GM12878 (cell line): ENCODE measurements around the gene GNAI2. TPM values are rescaled to one million over a fixed set of nuclear protein-coding genes. Genes with fewer than 3 reads are reported as not detected.

ENCODE experiments used
- ATAC-seq: fragments of 200-7000 bp; cut with Tn5 transposase; 3 replicates; pipeline ENCODE4 v1.9.1; 2020; ENCODE audit warnings: mild to moderate bottlenecking, moderate library complexity
- BruUV-seq: library from RNA; stranded (reverse); fragments of 400-500 nt; replicated peaks from 2 replicates; lab custom pipeline; 2021; lab: Mats Ljungman, UMichigan
- CTCF ChIA-PET: fragments of 300-600 bp; sonication (Branson Sonifier 250); formaldehyde crosslinking; extraction: SDS; loops from one replicate; lab custom pipeline; 2021; ENCODE audit warnings: inconsistent platforms; lab: Yijun Ruan, JAX
- POLR2A ChIA-PET: fragments of 350-600 bp; formaldehyde crosslinking; extraction: SDS; loops from one replicate; lab custom pipeline; 2021; ENCODE audit warnings: inconsistent platforms; lab: Charles Lee
- RAD21 ChIA-PET: fragments of 300-600 bp; sonication (Branson Sonifier 250); formaldehyde crosslinking; loops from one replicate; lab custom pipeline; 2023; ENCODE audit warnings: antibody characterized with exemption; ENCODE audit not compliant: unreplicated experiment; lab: Charles Lee
- SMC1A ChIA-PET: fragments of 300-600 bp; sonication (Branson Sonifier 250); formaldehyde crosslinking; loops from one replicate; lab custom pipeline; 2023; ENCODE audit not compliant: unreplicated experiment, uncharacterized antibody; lab: Charles Lee
- DNase-seq: peaks from one replicate; pipeline ENCODE4 v3.0.0-alpha.2; 2011; ENCODE audit warnings: low read depth, low spot score
- FAIRE-seq: peaks from 3 replicates; lab custom pipeline; 2011; peaks lifted over from hg19 to GRCh38; lab: Jason Lieb, UNC
- H2AFZ ChIP-seq: 2 replicates; pipeline ENCODE4 v1.6.0; 2011; ENCODE audit warnings: low read depth, low read length, control low read depth; ENCODE audit not compliant: control insufficient read depth
- H3K27ac ChIP-seq: 2 replicates; pipeline ENCODE4 v1.5.1; 2011; ENCODE audit warnings: control low read depth; ENCODE audit not compliant: control insufficient read depth, insufficient read depth
- H3K27me3 ChIP-seq, 2 experiments: replicated peaks in 1 of 2; 2 replicates each; pipeline versions ENCODE4 v1.6.0 to v1.6.1; 2011; ENCODE audit warnings: low read length in 1 of 2; ENCODE audit not compliant: control insufficient read depth in 2 of 2, insufficient read depth in 2 of 2
- H3K36me3 ChIP-seq, 2 experiments: 2 replicates each; pipeline ENCODE4 v1.5.1; 2011; ENCODE audit warnings: low read length in 1 of 2; ENCODE audit not compliant: control insufficient read depth in 2 of 2, insufficient read depth in 2 of 2
- H3K4me1 ChIP-seq: 2 replicates; pipeline ENCODE4 v1.6.1; 2011; ENCODE audit warnings: mild to moderate bottlenecking, low read length, moderate library complexity, mixed read lengths; ENCODE audit not compliant: control insufficient read depth, insufficient read depth
- H3K4me2 ChIP-seq: 2 replicates; pipeline ENCODE4 v1.6.0; 2011; ENCODE audit warnings: control low read depth; ENCODE audit not compliant: control insufficient read depth, insufficient read depth
- H3K4me3 ChIP-seq: fragments of 200-600 bp; sonication (generic); 2 replicates; pipeline ENCODE4 v1.5.1; 2016
- H3K79me2 ChIP-seq: 2 replicates; pipeline ENCODE4 v1.6.0; 2011; ENCODE audit warnings: low read length; ENCODE audit not compliant: control insufficient read depth, insufficient read depth
- H3K9ac ChIP-seq: 2 replicates; pipeline ENCODE4 v1.8.0; 2011; ENCODE audit warnings: low read length, control low read depth, mixed read lengths; ENCODE audit not compliant: control insufficient read depth, insufficient read depth
- H3K9me3 ChIP-seq: replicated peaks from 3 replicates; pipeline ENCODE4 v1.5.1; 2011; ENCODE audit warnings: mild to moderate bottlenecking, low read length; ENCODE audit not compliant: control insufficient read depth, insufficient read depth
- H4K20me1 ChIP-seq: 2 replicates; pipeline ENCODE4 v1.6.0; 2011; ENCODE audit not compliant: control insufficient read depth, insufficient read depth
- CHD4 ChIP-seq: fragments of 200-600 bp; sonication (generic); IDR thresholded peaks from 2 replicates; pipeline ENCODE4 v1.6.1; 2016; ENCODE audit warnings: mild to moderate bottlenecking
- SKIL ChIP-seq: fragments of 450-650 bp; IDR thresholded peaks from 2 replicates; pipeline ENCODE4 v1.6.1; 2017; ENCODE audit warnings: mild to moderate bottlenecking, low read depth, inconsistent platforms; ENCODE audit not compliant: poor library complexity, severe bottlenecking
- SMAD5 ChIP-seq: IDR thresholded peaks from 2 replicates; pipeline ENCODE4 v1.6.1; 2016; ENCODE audit warnings: antibody characterized with exemption, low read depth
- TAF1 ChIP-seq: IDR thresholded peaks from 2 replicates; pipeline ENCODE4 v1.6.1; 2011; ENCODE audit warnings: mild to moderate bottlenecking, low read depth, low read length, borderline replicate concordance
- USF1 ChIP-seq: IDR thresholded peaks from 2 replicates; pipeline ENCODE4 v1.6.1; 2011; ENCODE audit warnings: borderline replicate concordance, low read depth, mild to moderate bottlenecking, moderate library complexity, mixed read lengths, low read length; ENCODE audit not compliant: insufficient read depth; ENCODE audit errors: extremely low read length
- ZNF592 ChIP-seq: fragments of 450-650 bp; IDR thresholded peaks from 2 replicates; pipeline ENCODE4 v1.6.1; 2017; ENCODE audit warnings: mild to moderate bottlenecking, moderate library complexity
- WGBS: methylation state at CpG from one replicate; pipeline ENCODE4 v1.1.6; 2016; ENCODE audit warnings: low lambda C conversion rate; ENCODE audit not compliant: insufficient replicate concordance, insufficient coverage; ENCODE audit errors: missing lambda C conversion rate; 5-methylcytosine and 5-hydroxymethylcytosine counted together
- in situ Hi-C: fragments of 300-500 bp; cut with MboI; formaldehyde crosslinking; loops from 9 replicates; pipeline ENCODE4 v1.14.3; 2018; ENCODE audit warnings: mixed read lengths
- intact Hi-C: fragments of 100-400 bp; cut with micrococcal nuclease; formaldehyde crosslinking; loops from one replicate; pipeline ENCODE4 v1.14.2; 2022; ENCODE audit not compliant: unreplicated experiment
- polyA plus RNA-seq, 11 experiments: library from polyadenylated mRNA; depleted of rRNA in 4 of 11; unstranded in 6 of 11; stranded (reverse) in 5 of 11; fragments of >200 nt; fragmentation: Nextera tagmentation in 4 of 11; fragmentation: Illumina TruSeq in 1 of 11; extraction: Ambion mirVana in 4 of 11; extraction: Trizol in 1 of 11; gene quantifications; 1 replicate in 1 of 11; 2 replicates in 10 of 11; pipeline versions ENCODE4 v1.2.1 to v1.2.3, GENCODE V29; 2011 to 2016; ENCODE audit warnings: inconsistent platforms in 2 of 11, missing spikeins in 2 of 11, low read depth in 1 of 11
- total RNA-seq, 4 experiments: library from RNA; depleted of rRNA in 3 of 4; stranded (reverse); fragments of >200 nt in 3 of 4; fragmentation: Illumina TruSeq in 1 of 4; extraction: Trizol in 1 of 4; gene quantifications; 2 replicates each; pipeline versions ENCODE4 v1.2.1 to v1.2.3, GENCODE V29; 2013 to 2021

GNAI2 gene
- total and polyA plus RNA-seq, 10 of the 15 experiments (the other 5 are each of a cell fraction or from before 2014, with no cell fraction given) = 5.0 to 346 (median 237) TPM

- TF ChIP-seq SKIL = no peak
- no peak for TF ChIP-seq TAF1
Measured at GRCh38 chr3:50214824-50215223, 21.2 kb upstream of the GNAI2 start (continued).

- ChIA-PET RAD21 (interaction anchor here (1.2 to 2.4 kb wide), 2 partner anchors 11 to 21 kb away, joined by 4 to 7 read pairs; no protein-coding TSS in a partner anchor), CTCF (interaction anchor here (1.0 to 2.7 kb wide), 3 partner anchors 11 to 23 kb away, joined by 5 to 11 read pairs (median 8); no protein-coding TSS in a partner anchor), SMC1A (no interaction called here), POLR2A (no interaction called here)
- 9% methylated on average over 8 of the region's 9 CpGs for WGBS
- BruUV-seq = no TSS peak
- H3K4me3 ChIP-seq = no peak overlapping the region
- no peak overlapping the region for H3K9ac ChIP-seq
- ATAC-seq (no peak), DNase-seq (no peak), FAIRE-seq (no peak)
- no peaks in the 10 kb centered on the region for H4K20me1 ChIP-seq
- H3K27me3 ChIP-seq = no peaks in the 10 kb centered on the region; a peak in 2 of 4 replicates
- TF ChIP-seq ZNF592 (no peak), SMAD5 (no peak), CHD4 (no peak), USF1 (no peak)
- no peaks in the 10 kb centered on the region for H3K36me3 ChIP-seq
- H3K4me1 ChIP-seq = no peaks in the 10 kb centered on the region
- H3K79me2 ChIP-seq = no peaks in the 10 kb centered on the region
- H3K27ac ChIP-seq = no peak overlapping the region
- H2AFZ ChIP-seq = no peak overlapping the region
- in situ Hi-C loops = no loop called here
- no peak overlapping the region for H3K4me2 ChIP-seq
- no peaks in the 10 kb centered on the region for H3K9me3 ChIP-seq
- intact Hi-C loops = no loop called here
Measured at GRCh38 chr3:50215529-50215928, 20.5 kb upstream of the GNAI2 start.
